ENCODE data around the gene ADI1. TPM values are rescaled to one million over a fixed set of nuclear protein-coding genes. Genes with fewer than 3 reads are reported as not detected.
"Not testable (repeated sequence)": the region's sequence is repeated elsewhere in the genome, so short reads cannot be mapped to it uniquely, and the experiment has no call there.

Gene ADI1
- total RNA-seq, 4 donors from 2014 or later = 61.9 to 106 (median 82.9) TPM

DNA sequence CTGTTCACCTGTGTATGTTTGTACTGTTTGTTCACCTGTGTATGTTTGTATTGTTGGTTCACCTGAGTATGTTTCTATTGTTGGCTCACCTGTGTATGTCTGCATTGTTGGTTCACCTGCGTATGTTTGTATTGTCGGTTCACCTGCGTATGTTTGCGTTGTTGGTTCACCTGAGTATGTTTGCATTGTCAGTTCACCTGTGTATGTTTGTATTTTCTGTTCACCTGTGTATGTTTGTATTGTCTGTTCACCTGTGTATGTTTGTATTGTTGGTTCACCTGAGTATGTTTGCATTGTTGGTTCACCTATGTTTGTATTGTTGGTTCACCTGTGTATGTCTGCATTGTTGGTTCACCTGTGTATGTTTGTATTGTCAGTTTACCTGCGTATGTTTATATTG is 14.6 kb downstream of the ADI1 start:
- 89 to 93% methylated on average over 4 to 5 of the region's 5 CpGs for WGBS, 2 donors (ENCODE audit: low coverage in 1 of 2)

DNA sequence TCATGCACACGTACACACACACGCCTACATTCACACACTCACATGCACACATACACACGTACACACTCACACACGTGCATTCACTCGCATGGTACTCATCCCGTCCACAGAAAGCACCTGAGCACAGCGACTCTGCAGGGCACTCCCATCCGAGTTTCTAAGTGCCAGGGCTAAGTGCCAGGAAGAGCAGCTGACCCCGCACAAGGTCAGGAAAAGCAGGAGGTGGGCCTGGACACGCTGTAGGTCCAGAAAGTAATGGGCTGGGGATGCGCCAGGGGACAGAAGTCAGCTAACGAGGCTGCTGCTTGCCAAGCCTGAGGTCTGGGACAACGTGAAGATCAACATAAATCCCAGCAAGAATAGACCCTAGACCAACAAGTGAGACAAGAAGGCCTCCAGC is 15.8 kb downstream of the ADI1 start:
- Histone ChIP-seq H3K4me1 (no peaks in the 10 kb centered on the region), H3K27ac (no peak overlapping the region), H3K9me3 (no peaks in the 10 kb centered on the region), H3K27me3 (no peaks in the 10 kb centered on the region), H3K36me3 (peaks cover 0 to 92% of the 10 kb centered on the region in 2 donors), H3K4me3 (no peak overlapping the region)
- no peak for ATAC-seq
- TF ChIP-seq, protein P1, sequence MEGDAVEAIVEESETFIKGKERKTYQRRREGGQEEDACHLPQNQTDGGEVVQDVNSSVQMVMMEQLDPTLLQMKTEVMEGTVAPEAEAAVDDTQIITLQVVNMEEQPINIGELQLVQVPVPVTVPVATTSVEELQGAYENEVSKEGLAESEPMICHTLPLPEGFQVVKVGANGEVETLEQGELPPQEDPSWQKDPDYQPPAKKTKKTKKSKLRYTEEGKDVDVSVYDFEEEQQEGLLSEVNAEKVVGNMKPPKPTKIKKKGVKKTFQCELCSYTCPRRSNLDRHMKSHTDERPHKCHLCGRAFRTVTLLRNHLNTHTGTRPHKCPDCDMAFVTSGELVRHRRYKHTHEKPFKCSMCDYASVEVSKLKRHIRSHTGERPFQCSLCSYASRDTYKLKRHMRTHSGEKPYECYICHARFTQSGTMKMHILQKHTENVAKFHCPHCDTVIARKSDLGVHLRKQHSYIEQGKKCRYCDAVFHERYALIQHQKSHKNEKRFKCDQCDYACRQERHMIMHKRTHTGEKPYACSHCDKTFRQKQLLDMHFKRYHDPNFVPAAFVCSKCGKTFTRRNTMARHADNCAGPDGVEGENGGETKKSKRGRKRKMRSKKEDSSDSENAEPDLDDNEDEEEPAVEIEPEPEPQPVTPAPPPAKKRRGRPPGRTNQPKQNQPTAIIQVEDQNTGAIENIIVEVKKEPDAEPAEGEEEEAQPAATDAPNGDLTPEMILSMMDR (IDR thresholded peaks at IDR 0.05) = no peak
- TF ChIP-seq POLR2A (IDR thresholded peaks at IDR 0.05) (no peak), POLR2AphosphoS5 (IDR thresholded peaks at IDR 0.05) (no peak), EP300 (IDR thresholded peaks at IDR 0.05) (no peak)
- 76 to 94% methylated on average over 3 to 8 of the region's 13 CpGs for WGBS, 2 donors (ENCODE audit: low coverage in 1 of 2)

More for the DNA sequence above, 14.6 kb downstream of the ADI1 start:
- no peaks in the 10 kb centered on the region for H3K9me3 ChIP-seq
- H3K4me1 ChIP-seq = no peaks in the 10 kb centered on the region
- no peak for ATAC-seq
- no peak overlapping the region for H3K27ac ChIP-seq
- peaks cover 0 to 91% of the 10 kb centered on the region in 2 donors for H3K36me3 ChIP-seq
- no peak overlapping the region for H3K4me3 ChIP-seq
- TF ChIP-seq POLR2AphosphoS5 (IDR thresholded peaks at IDR 0.05) = no peak
- TF ChIP-seq, protein P1 (IDR thresholded peaks at IDR 0.05) = no peak
- no peak for TF ChIP-seq POLR2A (IDR thresholded peaks at IDR 0.05)
- TF ChIP-seq EP300 (IDR thresholded peaks at IDR 0.05) = no peak
- no peaks in the 10 kb centered on the region for H3K27me3 ChIP-seq

DNA sequence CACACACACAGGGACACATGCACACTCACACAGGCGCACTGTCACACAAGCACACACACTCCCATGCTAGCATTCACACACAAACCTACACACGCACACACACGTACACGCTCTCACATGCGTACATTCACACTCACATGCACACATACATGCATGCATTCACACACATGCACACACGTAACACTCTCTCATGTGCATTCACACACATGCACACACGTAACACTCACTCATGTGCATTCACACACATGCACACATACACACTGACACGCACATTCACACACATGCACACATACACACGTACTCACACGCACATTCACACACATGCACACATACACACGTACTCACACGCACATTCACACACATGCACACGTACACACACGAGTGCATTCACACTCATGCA is 16.3 kb downstream of the ADI1 start:
- WGBS, 2 donors (ENCODE audit: low coverage in 1 of 2) = 92 to 94% methylated on average over 11 to 14 of the region's 14 CpGs
- ATAC-seq = no peak

DNA sequence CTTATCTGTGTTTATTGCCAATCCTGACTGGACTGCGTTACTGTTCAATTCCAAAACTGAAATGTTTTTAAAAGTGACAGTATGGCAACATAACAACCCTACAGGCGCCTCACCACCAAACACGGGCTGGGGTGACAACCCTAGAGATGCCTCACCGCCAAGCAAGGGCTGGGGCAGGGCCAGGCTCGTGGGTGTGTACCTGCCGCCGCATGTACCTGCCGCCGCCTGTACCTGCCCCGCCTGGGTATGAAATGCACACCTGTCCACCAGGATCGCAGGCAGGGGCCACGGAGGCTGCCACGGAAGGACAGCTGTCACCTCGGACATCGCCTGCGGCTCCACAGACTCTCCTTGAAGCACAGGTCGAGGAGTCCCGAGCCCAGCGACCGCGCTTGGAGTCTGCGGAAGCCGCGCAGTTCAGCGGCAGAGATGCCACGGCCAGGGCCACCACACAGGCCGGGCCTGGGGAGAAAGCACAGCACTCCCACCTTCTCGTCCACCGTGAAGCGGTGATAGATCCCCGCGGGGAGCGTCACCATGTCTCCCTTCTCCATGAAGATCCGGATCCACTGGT is 18.9 kb downstream of the ADI1 start:
- Histone ChIP-seq H3K36me3 (peaks cover 0 to 96% of the 10 kb centered on the region in 2 donors), H3K4me3 (no peak overlapping the region), H3K27me3 (no peaks in the 10 kb centered on the region), H3K27ac (no peak overlapping the region), H3K4me1 (no peaks in the 10 kb centered on the region), H3K9me3 (no peaks in the 10 kb centered on the region)
- TF ChIP-seq POLR2A (IDR thresholded peaks at IDR 0.05) (no peak), EP300 (IDR thresholded peaks at IDR 0.05) (no peak), POLR2AphosphoS5 (IDR thresholded peaks at IDR 0.05) (no peak)
- TF ChIP-seq, protein P1 (IDR thresholded peaks at IDR 0.05) = no peak
- 88 to 97% methylated on average over 1 to 5 of the region's 34 CpGs for WGBS, 2 donors (ENCODE audit: low coverage in 1 of 2)
- ATAC-seq = no peak

More for the DNA sequence above, 16.3 kb downstream of the ADI1 start:
- TF ChIP-seq POLR2AphosphoS5 (IDR thresholded peaks at IDR 0.05) (no peak), EP300 (IDR thresholded peaks at IDR 0.05) (no peak), POLR2A (IDR thresholded peaks at IDR 0.05) (no peak)
- TF ChIP-seq, protein P1 (IDR thresholded peaks at IDR 0.05) = no peak
- Histone ChIP-seq H3K27me3 (no peaks in the 10 kb centered on the region), H3K4me3 (no peak overlapping the region), H3K9me3 (no peaks in the 10 kb centered on the region), H3K27ac (no peak overlapping the region), H3K36me3 (peaks cover 0 to 92% of the 10 kb centered on the region in 2 donors), H3K4me1 (no peaks in the 10 kb centered on the region)

DNA sequence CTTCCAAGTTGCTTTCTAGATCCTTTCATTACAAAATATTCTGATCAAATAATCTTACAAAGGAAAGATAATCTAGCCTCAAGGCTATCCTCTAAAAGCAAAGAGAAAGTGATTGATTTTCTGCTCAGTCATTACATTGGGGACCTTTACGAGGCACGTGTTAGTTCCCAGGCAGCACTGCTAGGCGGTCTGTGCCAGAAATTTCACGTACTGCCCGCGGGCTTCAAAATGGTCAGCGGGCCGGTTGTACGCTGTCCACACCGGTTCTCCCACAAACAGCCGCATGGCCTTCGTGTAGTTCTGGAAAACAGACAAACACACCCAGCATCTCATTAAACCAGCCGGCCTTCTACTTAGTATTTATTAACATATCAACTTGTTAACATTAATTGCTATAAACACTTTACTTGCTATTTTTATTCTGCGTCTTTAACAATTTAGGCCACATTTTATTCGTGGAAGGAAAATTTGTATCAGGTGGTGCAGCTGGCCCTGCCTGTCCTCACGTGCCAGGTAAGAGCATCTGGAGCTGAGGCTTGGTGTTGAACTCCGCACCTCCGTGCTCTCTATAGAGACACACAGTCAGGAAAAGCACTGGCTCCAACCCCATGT is 20.4 kb downstream of the ADI1 start:
- H3K9me3 ChIP-seq = no peaks in the 10 kb centered on the region
- H3K4me3 ChIP-seq = no peak overlapping the region
- no peaks in the 10 kb centered on the region for H3K4me1 ChIP-seq
- no peaks in the 10 kb centered on the region for H3K27me3 ChIP-seq
- H3K27ac ChIP-seq = no peak overlapping the region
- peaks cover 0 to 88% of the 10 kb centered on the region in 2 donors for H3K36me3 ChIP-seq
- WGBS, 2 donors (ENCODE audit: low coverage in 1 of 2) = 94 to 97% methylated on average over 15 to 17 of the region's 18 CpGs
- no peak for ATAC-seq
- TF ChIP-seq, protein P1 (IDR thresholded peaks at IDR 0.05) = no peak
- TF ChIP-seq EP300 (IDR thresholded peaks at IDR 0.05) = no peak
- no peak for TF ChIP-seq POLR2AphosphoS5 (IDR thresholded peaks at IDR 0.05)
- no peak for TF ChIP-seq POLR2A (IDR thresholded peaks at IDR 0.05)

DNA sequence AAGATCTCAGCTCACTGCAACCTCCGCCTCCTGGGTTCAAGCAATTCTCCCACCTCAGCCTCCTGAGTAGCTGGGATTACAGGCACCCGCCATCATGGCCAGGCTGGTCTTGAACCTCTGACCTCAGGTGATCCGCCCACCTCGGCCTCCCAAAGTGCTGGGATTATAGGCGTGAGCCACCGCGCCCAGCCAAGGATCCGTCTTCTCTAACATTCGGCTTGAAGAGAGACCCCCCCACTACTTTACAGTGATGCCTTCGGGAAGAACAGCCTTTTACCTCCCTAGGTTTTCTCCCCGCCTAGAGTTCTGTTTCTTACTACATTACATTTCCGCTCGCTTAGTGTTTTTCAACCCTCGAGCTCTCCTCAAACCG is 22.6 kb downstream of the ADI1 start:
- WGBS, 2 donors (ENCODE audit: low coverage in 1 of 2) = 95 to 100% methylated on average over 2 to 15 of the region's 15 CpGs
- H3K4me1 ChIP-seq, H3K9me3 ChIP-seq, ATAC-seq, H3K27ac ChIP-seq, H3K27me3 ChIP-seq, H3K4me3 ChIP-seq: not testable (repeated sequence)
- H3K36me3 ChIP-seq = peaks cover 0 to 70% of the 10 kb centered on the region in 2 donors

Data from gastroesophageal sphincter (tissue), 4 donors.